HG03469 (cell line): Measurements from ENCODE around the gene FAM32A.
"Not testable (repeated sequence)": the region's sequence is repeated elsewhere in the genome, so short reads cannot be mapped to it uniquely, and the experiment has no call there.

ENCODE experiments used
- ATAC-seq: cut with Tn5 transposase; IDR thresholded peaks from one replicate; pipeline ENCODE4 v1.9.1; 2021; ENCODE audit warnings: mild to moderate bottlenecking, moderate library complexity, moderate number of reproducible peaks; ENCODE audit not compliant: unreplicated experiment

FAM32A gene

GRCh38 chr19:16161840-16162239, 23.4 kb upstream of the FAM32A start:
- no peak for ATAC-seq

DNA sequence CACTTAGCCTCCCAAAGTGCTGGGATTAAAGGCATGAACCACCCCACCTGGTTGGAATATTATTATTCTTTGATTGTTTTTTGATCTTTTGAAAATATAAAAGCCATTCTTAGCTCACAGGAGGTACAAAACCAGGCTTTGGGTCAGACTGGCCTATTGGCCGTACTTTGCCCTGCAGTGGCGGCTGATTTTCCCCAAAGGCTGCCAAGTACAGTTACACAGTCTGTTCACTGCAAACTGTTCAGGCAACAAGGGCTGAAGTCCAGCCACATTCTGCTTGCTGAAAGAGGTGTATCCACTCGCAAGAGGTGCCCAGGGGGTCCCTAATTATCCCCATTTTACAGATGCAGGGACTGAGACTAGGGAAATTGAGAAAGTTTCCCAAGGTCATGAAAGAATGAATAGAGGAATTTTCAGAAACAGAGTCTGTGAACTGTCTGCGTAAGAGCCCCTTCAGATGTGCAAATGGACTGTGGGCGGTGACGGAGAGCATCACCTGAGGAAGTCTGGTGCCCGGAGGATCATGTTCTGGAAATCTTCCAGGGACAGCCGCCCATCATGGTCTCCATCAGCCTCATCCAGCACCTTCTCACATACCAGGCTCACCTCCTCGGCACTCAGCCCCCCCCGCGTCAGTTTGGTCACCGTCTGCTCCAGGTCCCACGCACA, 20.9 kb upstream of the FAM32A start:
- no peak for ATAC-seq

DNA sequence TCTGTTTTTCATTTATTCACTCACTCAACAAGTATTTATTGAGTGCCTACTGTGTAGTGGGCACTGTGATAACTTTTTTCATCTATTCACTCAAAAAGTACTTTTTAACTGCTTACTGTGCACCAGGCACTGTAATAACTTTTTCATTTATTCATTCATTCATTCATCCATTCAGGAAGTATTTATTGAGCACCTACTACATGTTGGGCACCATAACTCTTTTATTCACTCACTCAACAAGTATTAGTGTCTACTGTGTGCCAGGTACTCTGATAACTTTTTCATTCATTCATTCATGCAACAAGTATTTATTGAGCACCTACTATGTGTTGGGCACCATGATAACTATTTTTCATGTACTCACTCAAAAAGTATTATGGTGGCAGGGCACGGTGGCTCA, 18.8 kb upstream of the FAM32A start:
- no peak for ATAC-seq

DNA sequence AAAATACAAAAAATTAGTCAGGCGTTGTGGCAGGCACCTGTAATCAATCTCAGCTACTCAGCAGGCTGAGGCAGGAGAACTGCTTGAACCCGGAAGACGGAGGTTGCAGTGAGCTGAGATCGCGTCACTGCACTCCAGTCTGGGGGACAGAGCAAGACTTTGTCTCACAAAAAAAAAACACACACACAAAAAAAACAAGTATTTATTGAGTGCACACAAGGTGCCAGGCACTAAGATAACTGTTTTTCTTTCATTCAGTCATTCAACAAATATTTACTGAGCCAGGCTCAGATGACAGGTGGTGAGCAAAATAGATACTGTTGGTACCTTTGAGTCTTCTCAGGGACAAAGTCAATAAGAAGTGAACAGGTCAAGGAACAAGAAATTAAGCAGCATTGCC, 18.2 kb upstream of the FAM32A start:
- no peak for ATAC-seq

DNA sequence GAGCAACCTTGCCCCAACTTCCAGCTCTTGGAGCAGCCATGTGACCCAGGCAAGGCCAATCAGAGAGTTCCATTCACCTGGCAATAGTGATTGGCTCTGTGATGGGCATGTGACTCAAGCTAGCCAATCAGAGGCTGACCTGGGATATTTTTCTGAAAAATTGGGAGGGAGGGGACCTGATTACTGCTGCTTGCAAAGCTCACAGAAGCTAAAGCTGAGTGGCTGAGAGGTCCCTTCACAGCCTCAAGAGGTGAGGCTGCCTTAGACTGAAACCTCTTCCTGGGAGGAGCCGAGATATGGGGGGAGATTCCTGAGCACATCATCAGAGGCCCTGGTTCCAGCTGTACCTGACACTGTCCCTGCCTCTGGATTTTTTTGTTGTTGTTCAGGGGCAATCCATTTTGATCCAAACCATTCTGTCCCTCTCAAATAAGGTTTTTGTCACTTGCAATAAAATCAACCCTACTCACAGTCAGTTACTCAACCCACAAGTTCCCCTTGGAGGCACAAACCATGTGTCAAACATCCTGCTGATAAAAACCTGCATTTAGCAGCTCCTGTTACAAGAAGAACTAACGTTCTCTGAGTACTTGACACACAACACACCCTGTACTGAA, 16.6 kb upstream of the FAM32A start:
- ATAC-seq: no peak

DNA sequence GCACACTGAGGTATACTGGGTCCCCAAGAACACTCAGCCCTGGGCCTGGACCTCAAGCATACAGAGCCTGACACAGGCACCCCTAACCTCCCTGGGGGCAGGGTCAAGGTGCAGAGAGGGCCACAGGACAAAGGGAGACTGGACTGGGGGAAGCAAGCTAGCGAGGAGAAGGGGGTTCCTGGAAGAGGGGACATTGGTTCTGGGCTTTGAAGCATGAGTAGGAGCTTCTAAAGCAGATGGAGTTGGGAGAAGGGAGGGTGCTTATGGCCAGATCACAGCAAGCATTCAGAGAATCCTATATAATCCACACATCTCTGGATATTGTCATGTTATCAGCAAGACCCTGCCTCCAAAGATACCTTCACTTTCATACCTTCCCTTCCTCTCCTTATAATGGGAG, 15.1 kb upstream of the FAM32A start:
- no peak for ATAC-seq

GRCh38 chr19:16175954-16176353, 9.3 kb upstream of the FAM32A start:
- no peak for ATAC-seq

- not testable (repeated sequence) for ATAC-seq
Measured at GRCh38 chr19:16178866-16179265, 6.3 kb upstream of the FAM32A start.

GRCh38 chr19:16180611-16181010, 4.6 kb upstream of the FAM32A start:
- ATAC-seq: no peak

DNA sequence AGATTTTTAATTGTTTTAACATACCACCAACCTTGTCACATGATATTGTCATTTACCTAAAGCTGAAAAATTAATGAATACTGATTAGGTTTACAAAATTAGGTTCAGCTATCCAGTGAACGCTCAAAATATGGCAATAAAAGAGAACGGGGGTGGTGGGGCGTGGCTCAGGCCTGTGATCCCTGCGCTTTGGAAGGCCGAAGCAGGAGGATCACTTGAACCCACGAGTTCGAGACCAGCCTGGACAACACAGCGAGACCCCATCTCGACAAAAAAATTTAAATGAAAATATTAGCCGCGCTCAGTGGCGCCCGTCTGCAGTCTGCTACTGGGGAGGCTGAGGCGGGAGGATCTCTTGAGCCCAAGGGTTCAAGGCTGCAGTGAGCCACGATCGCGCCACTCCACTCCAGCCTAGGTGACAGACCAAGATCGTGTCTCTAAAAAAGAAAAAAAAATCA, 516 bp upstream of the FAM32A start:
- ATAC-seq: no peak

- no peak for ATAC-seq
Measured at GRCh38 chr19:16185768-16186123, 536 bp downstream of the FAM32A start.

- no peak for ATAC-seq
Measured at GRCh38 chr19:16188521-16188920, 3.3 kb downstream of the FAM32A start.

DNA sequence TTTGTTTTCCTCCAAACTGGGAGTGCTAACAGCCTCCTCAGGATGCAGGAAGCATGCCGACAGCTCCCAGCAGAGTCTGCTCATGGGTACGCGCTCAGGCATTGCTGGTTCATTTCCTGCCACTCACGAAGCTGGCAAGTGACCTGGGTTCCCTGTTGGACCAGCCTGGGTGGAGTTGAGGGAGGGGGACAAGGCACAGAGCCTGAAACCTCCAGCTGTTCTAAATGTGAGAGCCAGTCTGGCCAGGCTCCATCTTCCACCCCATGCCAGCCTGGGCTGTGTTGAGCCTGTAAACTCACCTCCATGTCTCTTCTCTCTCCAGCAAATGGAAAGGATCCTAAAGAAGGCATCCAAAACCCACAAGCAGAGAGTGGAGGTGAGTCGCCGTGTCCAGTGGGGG, 5.0 kb downstream of the FAM32A start:
- ATAC-seq: no peak

GRCh38 chr19:16190736-16191135, 5.5 kb downstream of the FAM32A start:
- ATAC-seq: no peak

DNA sequence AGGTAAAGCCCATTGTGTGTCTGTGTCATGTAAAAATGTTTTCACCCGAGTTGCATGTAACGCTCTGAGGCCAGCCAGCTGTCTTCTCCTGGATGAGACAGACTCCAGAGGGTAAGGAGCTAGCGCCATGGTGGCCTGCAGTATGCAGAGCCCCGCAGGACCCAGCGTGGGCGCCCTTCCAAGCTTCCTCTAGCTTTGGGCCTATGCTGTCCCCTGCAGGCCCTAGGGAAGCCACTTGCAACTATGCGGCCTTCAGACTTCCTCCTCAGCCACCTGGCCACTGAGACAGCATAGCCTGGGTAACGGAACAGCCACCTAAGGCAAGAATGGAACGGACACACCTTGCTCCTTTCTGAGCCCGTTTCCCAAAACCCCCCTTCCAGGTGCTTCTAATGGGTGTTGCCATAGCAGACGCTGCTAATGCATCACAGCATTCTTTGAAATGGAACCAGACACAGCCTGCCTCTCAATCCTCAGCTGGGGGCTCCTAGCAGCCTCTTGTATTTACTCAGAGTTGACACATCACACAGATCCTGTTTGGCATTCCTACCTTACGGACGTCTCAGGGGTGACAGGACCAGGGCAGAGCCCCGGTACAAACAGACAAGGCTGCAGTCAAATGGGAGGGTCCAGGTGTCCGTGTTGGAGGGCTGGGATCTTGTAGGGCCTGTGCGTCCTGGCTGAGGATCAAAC, 6.2 kb downstream of the FAM32A start:
- no peak for ATAC-seq

DNA sequence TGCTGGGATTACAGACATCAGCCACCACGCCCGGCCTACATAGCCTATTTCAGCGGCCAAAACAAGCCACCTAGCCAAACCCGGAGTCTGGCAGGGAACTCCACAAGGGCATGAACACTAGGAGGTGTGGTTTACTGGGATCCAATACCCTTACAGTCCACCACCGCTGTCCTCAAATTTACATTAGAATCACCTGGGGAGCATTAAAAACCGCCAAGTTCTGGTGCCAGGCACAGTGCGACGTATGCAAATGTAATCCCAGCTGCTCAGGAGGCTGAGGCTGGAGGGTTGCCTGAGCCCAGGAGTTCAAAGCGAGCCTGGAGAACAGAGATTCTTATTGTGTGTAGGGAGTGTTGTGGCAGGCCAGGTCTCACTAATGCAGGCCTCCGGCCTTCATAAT, 8.3 kb downstream of the FAM32A start:
- ATAC-seq: no peak

DNA sequence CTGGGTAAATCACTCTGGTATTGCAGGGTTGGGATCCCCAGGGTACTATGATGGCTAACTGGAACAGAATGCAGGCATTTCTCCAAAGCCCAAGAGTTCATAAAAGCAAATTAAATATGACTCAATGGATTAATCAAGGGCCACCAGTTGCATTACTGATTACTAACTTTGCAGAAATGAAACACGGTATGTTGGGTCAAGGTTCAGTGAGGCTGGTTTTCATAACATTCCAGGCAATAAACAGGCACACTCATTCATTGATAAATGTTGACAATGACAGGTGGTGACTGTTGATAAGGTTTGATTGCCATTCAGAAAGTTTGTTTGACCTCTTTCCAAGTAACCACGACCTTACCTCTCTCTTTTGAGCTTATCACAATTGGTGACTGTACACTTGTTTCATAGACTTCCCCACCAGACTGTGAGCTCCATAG, 12.0 kb downstream of the FAM32A start:
- ATAC-seq: no peak

DNA sequence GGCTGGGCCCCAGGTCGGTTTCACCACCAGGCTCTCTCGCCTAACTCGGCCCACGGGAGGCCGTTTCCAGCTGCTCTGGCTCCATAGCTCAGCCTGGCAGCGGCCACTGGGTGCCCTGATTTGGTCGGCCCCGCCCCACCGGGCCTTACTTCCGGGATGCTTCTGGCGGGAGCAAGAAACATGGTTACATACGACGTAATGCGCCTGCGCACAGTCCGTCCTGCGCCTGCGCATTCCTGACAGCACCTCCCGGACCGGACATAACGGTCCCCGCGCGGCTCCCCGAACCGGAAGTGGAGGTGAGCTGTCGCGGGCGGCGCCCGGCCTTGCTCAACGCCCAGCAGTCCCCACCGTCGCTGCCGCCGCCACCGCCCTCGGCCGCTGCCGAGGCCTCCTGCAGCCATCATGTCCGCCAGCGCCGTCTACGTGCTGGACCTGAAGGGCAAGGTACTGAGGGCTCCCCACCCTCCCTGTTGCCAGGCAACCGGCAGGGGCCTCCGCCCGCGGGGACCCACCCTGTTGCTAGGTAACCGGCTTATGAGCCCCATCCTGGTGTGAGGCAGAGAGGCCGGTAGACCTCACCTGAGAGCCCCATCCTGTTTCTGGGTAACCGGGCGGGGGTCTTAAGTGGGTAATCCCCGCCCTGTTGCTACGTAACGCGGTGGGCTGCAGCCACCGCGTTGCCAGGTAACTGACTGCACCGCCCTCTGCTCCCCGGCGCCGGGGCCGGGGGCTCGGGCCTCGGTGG, 12.6 kb downstream of the FAM32A start, which contains the start of gene AP1M1:
AP1M1 (plus strand) TSS at position 290 of the 748 bp plus-strand sequence; CDS start at position 406, 116 bp downstream.
- peak; percentile 70 for ATAC-seq

GRCh38 chr19:16198370-16198651, 13.1 kb downstream of the FAM32A start:
- no peak for ATAC-seq

GRCh38 chr19:16199275-16199932, 14.2 kb downstream of the FAM32A start:
- ATAC-seq: no peak
